MCF 10A (cell line): Measurements from ENCODE around the gene CCDC142. TPM values are rescaled to one million over a fixed set of nuclear protein-coding genes. Genes with fewer than 3 reads are reported as not detected.

Source experiments
- BruUV-seq: library from RNA; stranded (reverse); fragments of 400-500 nt; replicated peaks from 2 replicates; lab custom pipeline; 2021; lab: Mats Ljungman, UMichigan
- CTCF ChIA-PET: fragments of 300-600 bp; sonication (Branson Sonifier 250); formaldehyde crosslinking; extraction: SDS; loops from one replicate; lab custom pipeline; 2021; ENCODE audit warnings: antibody characterized with exemption, inconsistent platforms; lab: Yijun Ruan, JAX
- POLR2A ChIA-PET: fragments of 300-600, 350-650 bp; sonication (Branson Sonifier 250); formaldehyde crosslinking; extraction: SDS; loops from one replicate; lab custom pipeline; 2020; ENCODE audit warnings: antibody characterized with exemption, inconsistent platforms; lab: Yijun Ruan, JAX
- DNase-seq: peaks from one replicate; pipeline ENCODE4 v3.0.0-alpha.2; 2018; ENCODE audit not compliant: unreplicated experiment
- H3K27ac Mint-ChIP-seq: one replicate; pipeline ENCODE4 v1.8.0; 2022; ENCODE audit warnings: mild to moderate bottlenecking, low read depth, mixed read lengths; ENCODE audit not compliant: unreplicated experiment
- H3K27me3 Mint-ChIP-seq: one replicate; pipeline ENCODE4 v1.8.0; 2022; ENCODE audit warnings: mixed read lengths; ENCODE audit not compliant: insufficient read depth, unreplicated experiment
- H3K36me3 Mint-ChIP-seq: one replicate; pipeline ENCODE4 v1.8.0; 2022; ENCODE audit warnings: mild to moderate bottlenecking, moderate library complexity, mixed read lengths; ENCODE audit not compliant: insufficient read depth, unreplicated experiment
- H3K4me1 Mint-ChIP-seq: one replicate; pipeline ENCODE4 v1.8.0; 2022; ENCODE audit warnings: mixed read lengths; ENCODE audit not compliant: insufficient read depth, unreplicated experiment
- H3K4me3 Mint-ChIP-seq: one replicate; pipeline ENCODE4 v1.8.0; 2022; ENCODE audit warnings: mild to moderate bottlenecking, moderate library complexity, mixed read lengths; ENCODE audit not compliant: unreplicated experiment
- H3K9me3 Mint-ChIP-seq: one replicate; pipeline ENCODE4 v1.8.0; 2022; ENCODE audit warnings: mixed read lengths; ENCODE audit not compliant: unreplicated experiment
- intact Hi-C: fragments of 100-400 bp; cut with micrococcal nuclease; formaldehyde crosslinking; loops from 2 replicates; pipeline ENCODE4 v1.14.1; 2022
- total RNA-seq: library from RNA; stranded (reverse); gene quantifications from 2 replicates; pipeline ENCODE4 v1.2.3, GENCODE V29; 2022
- TF ChIP-seq, protein P1 (sequence below): fragments of 200-600 bp; IDR thresholded peaks from one replicate; pipeline ENCODE4 v1.8.0; 2022; ENCODE audit warnings: antibody characterized with exemption, mild to moderate bottlenecking; ENCODE audit not compliant: unreplicated experiment

Gene CCDC142
- total RNA-seq, 1 experiment from 2014 or later = 10.1 TPM

- TF ChIP-seq, protein P1, sequence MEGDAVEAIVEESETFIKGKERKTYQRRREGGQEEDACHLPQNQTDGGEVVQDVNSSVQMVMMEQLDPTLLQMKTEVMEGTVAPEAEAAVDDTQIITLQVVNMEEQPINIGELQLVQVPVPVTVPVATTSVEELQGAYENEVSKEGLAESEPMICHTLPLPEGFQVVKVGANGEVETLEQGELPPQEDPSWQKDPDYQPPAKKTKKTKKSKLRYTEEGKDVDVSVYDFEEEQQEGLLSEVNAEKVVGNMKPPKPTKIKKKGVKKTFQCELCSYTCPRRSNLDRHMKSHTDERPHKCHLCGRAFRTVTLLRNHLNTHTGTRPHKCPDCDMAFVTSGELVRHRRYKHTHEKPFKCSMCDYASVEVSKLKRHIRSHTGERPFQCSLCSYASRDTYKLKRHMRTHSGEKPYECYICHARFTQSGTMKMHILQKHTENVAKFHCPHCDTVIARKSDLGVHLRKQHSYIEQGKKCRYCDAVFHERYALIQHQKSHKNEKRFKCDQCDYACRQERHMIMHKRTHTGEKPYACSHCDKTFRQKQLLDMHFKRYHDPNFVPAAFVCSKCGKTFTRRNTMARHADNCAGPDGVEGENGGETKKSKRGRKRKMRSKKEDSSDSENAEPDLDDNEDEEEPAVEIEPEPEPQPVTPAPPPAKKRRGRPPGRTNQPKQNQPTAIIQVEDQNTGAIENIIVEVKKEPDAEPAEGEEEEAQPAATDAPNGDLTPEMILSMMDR = no peak
- peak; percentile 82 for DNase-seq
- Mint-ChIP-seq H3K4me1 (peaks cover 15% of the 10 kb centered on the region), H3K9me3 (no peaks in the 10 kb centered on the region), H3K4me3 (peak within 1 kb of the TSS; percentile 78), H3K27me3 (no peaks in the 10 kb centered on the region), H3K36me3 (peaks cover 11% of the 10 kb centered on the region), H3K27ac (peak within 1 kb of the TSS; percentile 80)
- intact Hi-C loops = loop anchor here (2.0 kb wide), 1 partner anchor 13 kb away; the partner anchor contains the start of gene INO80B
- BruUV-seq = TSS peak; percentile 26
- CTCF ChIA-PET = interaction anchor here (1.0 kb wide), 1 partner anchor 50 kb away, joined by 4 read pairs; no protein-coding TSS in a partner anchor
- POLR2A ChIA-PET = interaction anchor here (0.6 to 4.8 kb wide), 24 partner anchors 11 to 291 kb away, joined by 3 to 132 read pairs (median 5); partner anchors contain the start of genes AUP1, C2orf81, CCDC142 and HTRA2
These were observed 40.9 kb downstream of the CCDC142 start, which contains the start of gene RTKN for GRCh38 chr2:74441690-74442482. RTKN (minus strand) TSS chr2:74441937; CDS start chr2:74441816, 121 bp downstream.

DNA sequence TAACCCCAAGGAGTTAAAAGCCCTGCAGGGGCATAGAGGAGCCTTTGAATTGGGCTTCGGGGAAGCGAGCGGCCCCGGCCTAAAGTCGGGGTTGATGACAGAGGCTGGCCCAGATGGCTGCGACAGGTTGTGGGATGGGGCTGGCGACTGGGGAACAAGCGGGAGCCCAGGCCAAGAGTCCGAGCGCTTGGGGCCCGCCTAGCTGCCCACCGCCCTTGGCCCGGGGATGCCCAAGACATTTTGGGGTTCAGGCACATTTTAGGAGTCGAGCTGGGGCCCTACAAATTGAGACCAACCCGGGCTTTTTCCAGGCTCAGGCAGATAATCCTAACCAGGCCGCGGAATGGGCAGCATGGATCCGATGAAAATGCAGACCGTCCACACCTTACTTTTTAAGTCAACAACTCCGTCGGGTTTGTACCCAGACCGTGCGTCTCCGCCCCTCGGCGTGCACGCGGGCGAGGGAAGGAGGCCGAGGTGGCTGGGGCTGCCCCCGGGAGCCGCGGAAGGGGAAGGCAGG lies 41.6 kb downstream of the CCDC142 start:
- H3K4me3 Mint-ChIP-seq = peak overlapping the region; percentile 78
- peaks cover 15% of the 10 kb centered on the region for H3K4me1 Mint-ChIP-seq
- H3K36me3 Mint-ChIP-seq = peaks cover 14% of the 10 kb centered on the region
- no peaks in the 10 kb centered on the region for H3K27me3 Mint-ChIP-seq
- CTCF ChIA-PET = interaction anchor here (1.1 to 1.4 kb wide), 2 partner anchors 20 to 90 kb away, joined by 3 to 5 read pairs; partner anchors contain the start of genes C2orf81 and WDR54
- POLR2A ChIA-PET = interaction anchor here (0.6 to 4.8 kb wide), 14 partner anchors 15 to 705 kb away, joined by 3 to 132 read pairs (median 8); partner anchors contain the start of genes AUP1, C2orf81, CCDC142 and HTRA2
- BruUV-seq = TSS peak; percentile 64
- peak overlapping the region; percentile 80 for H3K27ac Mint-ChIP-seq
- TF ChIP-seq, protein P1 = no peak
- intact Hi-C loops = loop anchor here (2.0 kb wide), 1 partner anchor 14 kb away; the partner anchor contains the start of gene INO80B
- no peak for DNase-seq
- H3K9me3 Mint-ChIP-seq = no peaks in the 10 kb centered on the region

DNA sequence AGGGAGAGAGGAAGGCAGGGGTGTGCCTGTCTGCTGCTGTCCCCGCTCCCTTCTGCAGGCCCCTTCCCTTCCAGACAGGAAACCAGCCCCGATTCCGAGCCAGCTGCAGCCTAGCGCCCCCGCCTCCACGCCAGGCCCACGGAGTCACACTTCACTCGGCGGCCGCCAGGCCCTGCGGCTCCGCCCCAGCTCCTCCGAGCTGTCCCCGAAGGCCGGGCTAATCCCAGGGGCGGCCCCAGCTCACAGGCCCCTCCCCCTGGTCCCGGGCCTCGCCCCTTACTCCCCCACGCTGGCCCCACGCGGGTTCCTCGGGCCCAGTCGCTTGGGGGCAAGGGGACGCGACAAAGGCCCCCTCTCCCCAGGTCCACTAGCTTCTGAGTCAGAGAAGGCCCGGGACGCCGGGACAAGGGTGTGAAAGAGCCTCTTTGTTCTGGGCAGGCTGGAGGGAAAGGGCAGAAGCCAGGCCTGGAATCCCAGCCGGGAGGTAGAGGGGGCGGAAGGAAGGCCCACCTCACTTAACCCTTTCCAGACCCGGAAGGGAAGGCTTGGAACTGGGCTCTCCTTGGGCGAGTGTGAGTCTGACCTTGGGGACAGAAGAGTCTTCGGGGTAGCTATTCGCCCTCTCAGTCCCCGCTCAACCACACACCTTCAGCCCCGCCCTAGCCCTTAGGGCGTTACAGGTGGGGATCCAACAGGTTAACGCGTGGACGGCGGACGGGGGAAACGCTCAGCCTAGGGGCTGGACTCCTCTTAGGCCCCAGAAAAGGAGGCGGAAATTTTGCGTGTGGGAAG lies 42.2 kb downstream of the CCDC142 start:
- H3K36me3 Mint-ChIP-seq = peaks cover 14% of the 10 kb centered on the region
- ChIA-PET CTCF (interaction anchor here (0.6 to 1.4 kb wide), 8 partner anchors 9 to 148 kb away, joined by 3 to 5 read pairs (median 3); partner anchors contain the start of genes C2orf81 and WDR54), POLR2A (interaction anchor here (0.6 to 4.8 kb wide), 24 partner anchors 9 to 704 kb away, joined by 3 to 132 read pairs (median 4); partner anchors contain the start of genes AUP1, C2orf81, CCDC142 and DQX1)
- H3K4me3 Mint-ChIP-seq = peak overlapping the region; percentile 78
- H3K4me1 Mint-ChIP-seq = peaks cover 15% of the 10 kb centered on the region
- BruUV-seq = TSS peak; percentile 71
- DNase-seq = peak; percentile 82
- peak overlapping the region; percentile 80 for H3K27ac Mint-ChIP-seq
- intact Hi-C loops = loop anchor here (2.0 kb wide), 1 partner anchor 14 kb away; the partner anchor contains the start of gene INO80B
- TF ChIP-seq, protein P1 = no peak
- H3K27me3 Mint-ChIP-seq = no peaks in the 10 kb centered on the region
- no peaks in the 10 kb centered on the region for H3K9me3 Mint-ChIP-seq
